Uterus (tissue), 4 donors: ENCODE results near the gene CDH15. TPM values are rescaled to one million over a fixed set of nuclear protein-coding genes. Genes with fewer than 3 reads are reported as not detected.
"Not testable (repeated sequence)": the region's sequence is repeated elsewhere in the genome, so short reads cannot be mapped to it uniquely, and the experiment has no call there.

Experiments
- DNase-seq, 2 donors: peaks; one replicate each; pipeline ENCODE4 v3.0.0-alpha.2; 2019 to 2020
- H3K27ac ChIP-seq, 2 donors: fragments of 200-600 bp; sonication (generic); 1 replicate in 1 of 2; 2 replicates in 1 of 2; pipeline ENCODE4 v1.5.1; 2016 to 2018
- H3K27me3 ChIP-seq, 2 donors: fragments of 200-600 bp; sonication (generic); one replicate each; pipeline ENCODE4 v1.5.1; 2018 to 2019; ENCODE audit warnings: control low read depth in 1 of 2
- H3K36me3 ChIP-seq, 2 donors: fragments of 200-600 bp; sonication (generic); one replicate each; pipeline ENCODE4 v1.5.1; 2019; ENCODE audit warnings: control low read depth in 1 of 2
- H3K4me1 ChIP-seq, 2 donors: fragments of 200-600 bp; sonication (generic); one replicate each; pipeline ENCODE4 v1.5.1; 2018 to 2019; ENCODE audit warnings: control low read depth in 1 of 2
- H3K4me3 ChIP-seq, 2 donors: fragments of 200-600 bp; sonication (generic); 1 replicate in 1 of 2; 2 replicates in 1 of 2; pipeline ENCODE4 v1.5.1; 2018 to 2019; ENCODE audit warnings: mild to moderate bottlenecking in 1 of 2
- H3K9me3 ChIP-seq, 2 donors: fragments of 200-600 bp; sonication (generic); one replicate each; pipeline ENCODE4 v1.5.1; 2019; ENCODE audit warnings: control low read depth in 1 of 2
- POLR2A ChIP-seq, 2 donors: fragments of 450-650 bp; IDR thresholded peaks; one replicate each; pipeline ENCODE4 v1.6.1; 2016; ENCODE audit warnings: antibody characterized with exemption in 2 of 2, mild to moderate bottlenecking in 1 of 2, moderate library complexity in 1 of 2
- intact Hi-C: fragments of 100-400 bp; cut with DNase I; formaldehyde crosslinking; loops from one replicate; pipeline ENCODE4 v1.15.1; 2023; ENCODE audit warnings: low total_unique reads
- total RNA-seq, 4 donors: library from RNA; depleted of rRNA in 3 of 4; stranded (reverse); fragments of >200 nt in 3 of 4; gene quantifications; one replicate each; pipeline versions ENCODE4 v1.1.0 to v1.2.4, GENCODE V29; 2014 to 2023
- TF ChIP-seq, protein P1 (sequence below), 4 experiments: fragments of 200-600 bp in 2 of 4; fragments of 450-650 bp in 2 of 4; sonication (generic) in 2 of 4; IDR thresholded peaks; one replicate each; pipeline ENCODE4 v1.5.1; 2016 to 2019; ENCODE audit warnings: antibody characterized with exemption in 4 of 4, mild to moderate bottlenecking in 2 of 4, moderate library complexity in 1 of 4
- donor health status: DM: yes; HTN: yes; CAD: no.

The CDH15 gene
- total RNA-seq, 4 donors from 2014 or later = 0.21 TPM; not detected in 3

DNA sequence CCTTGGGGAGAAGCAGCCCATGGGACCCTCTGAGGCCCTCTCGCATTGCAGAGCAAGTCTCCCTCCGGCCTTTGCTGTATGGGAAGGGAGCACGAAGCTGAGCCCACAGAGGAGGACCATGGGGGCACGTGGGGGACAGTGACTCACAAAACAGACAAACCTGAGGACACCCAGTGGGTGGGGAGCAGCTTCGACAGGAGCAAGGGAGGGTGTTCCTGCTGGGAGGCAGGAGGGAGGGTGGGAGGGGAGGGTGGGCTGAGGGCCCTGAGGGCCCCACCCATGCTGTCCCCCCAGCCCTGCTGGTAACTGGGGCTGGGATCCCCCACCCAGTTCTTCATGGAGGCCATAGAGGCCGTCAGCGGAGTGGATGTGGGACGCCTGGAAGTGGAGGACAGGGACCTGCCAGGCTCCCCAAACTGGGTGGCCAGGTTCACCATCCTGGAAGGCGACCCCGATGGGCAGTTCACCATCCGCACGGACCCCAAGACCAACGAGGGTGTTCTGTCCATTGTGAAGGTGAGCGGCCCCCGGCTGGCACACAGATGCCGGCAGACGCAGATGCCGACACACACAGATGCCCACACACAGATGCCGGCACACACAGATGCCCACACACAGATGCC, 16.3 kb downstream of the CDH15 start:
- TF ChIP-seq, protein P1, sequence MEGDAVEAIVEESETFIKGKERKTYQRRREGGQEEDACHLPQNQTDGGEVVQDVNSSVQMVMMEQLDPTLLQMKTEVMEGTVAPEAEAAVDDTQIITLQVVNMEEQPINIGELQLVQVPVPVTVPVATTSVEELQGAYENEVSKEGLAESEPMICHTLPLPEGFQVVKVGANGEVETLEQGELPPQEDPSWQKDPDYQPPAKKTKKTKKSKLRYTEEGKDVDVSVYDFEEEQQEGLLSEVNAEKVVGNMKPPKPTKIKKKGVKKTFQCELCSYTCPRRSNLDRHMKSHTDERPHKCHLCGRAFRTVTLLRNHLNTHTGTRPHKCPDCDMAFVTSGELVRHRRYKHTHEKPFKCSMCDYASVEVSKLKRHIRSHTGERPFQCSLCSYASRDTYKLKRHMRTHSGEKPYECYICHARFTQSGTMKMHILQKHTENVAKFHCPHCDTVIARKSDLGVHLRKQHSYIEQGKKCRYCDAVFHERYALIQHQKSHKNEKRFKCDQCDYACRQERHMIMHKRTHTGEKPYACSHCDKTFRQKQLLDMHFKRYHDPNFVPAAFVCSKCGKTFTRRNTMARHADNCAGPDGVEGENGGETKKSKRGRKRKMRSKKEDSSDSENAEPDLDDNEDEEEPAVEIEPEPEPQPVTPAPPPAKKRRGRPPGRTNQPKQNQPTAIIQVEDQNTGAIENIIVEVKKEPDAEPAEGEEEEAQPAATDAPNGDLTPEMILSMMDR (IDR thresholded peaks at IDR 0.05) = no peak
- no peak for TF ChIP-seq POLR2A (IDR thresholded peaks at IDR 0.05)
- Histone ChIP-seq H3K27ac (no peak overlapping the region), H3K9me3 (no peaks in the 10 kb centered on the region), H3K36me3 (no peaks in the 10 kb centered on the region), H3K4me3 (no peak overlapping the region), H3K27me3 (no peaks in the 10 kb centered on the region), H3K4me1 (peaks cover 0 to 8% of the 10 kb centered on the region in 2 donors)
- no peak for DNase-seq
- intact Hi-C loops = no loop called here

DNA sequence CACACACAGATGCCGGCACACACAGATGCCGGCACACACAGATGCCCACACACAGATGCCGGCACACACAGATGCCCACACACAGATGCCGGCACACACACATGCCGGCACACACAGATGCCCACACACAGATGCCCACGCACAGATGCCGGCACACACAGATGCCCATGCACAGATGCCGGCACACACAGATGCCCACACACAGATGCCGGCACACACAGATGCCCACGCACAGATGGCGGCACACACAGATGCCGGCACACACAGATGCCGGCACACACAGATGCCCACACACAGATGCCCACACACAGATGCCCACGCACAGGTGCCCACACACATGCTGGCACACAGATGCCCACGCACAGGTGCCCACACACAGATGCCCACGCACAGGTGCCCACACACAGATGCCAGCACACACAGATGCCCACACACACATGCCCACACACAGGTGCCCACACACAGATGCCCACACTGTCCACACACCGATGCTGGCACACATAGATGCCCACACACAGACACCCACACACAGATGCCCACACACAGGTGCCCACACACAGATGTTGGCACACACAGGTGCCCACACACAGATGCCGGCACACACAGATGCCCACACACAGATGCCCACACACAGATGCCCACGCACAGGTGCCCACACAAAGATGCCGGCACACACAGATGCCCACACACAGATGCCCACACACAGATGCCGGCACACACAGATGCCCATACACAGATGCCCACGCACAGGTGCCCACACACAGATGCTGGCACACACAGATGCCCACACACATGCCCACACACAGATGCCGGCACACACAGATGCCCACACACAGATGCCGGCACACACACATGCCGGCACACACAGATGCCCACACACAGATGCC, 17.2 kb downstream of the CDH15 start:
- intact Hi-C loops, H3K4me1 ChIP-seq, H3K27me3 ChIP-seq, H3K4me3 ChIP-seq, H3K36me3 ChIP-seq, H3K9me3 ChIP-seq, DNase-seq, H3K27ac ChIP-seq: not testable (repeated sequence)

DNA sequence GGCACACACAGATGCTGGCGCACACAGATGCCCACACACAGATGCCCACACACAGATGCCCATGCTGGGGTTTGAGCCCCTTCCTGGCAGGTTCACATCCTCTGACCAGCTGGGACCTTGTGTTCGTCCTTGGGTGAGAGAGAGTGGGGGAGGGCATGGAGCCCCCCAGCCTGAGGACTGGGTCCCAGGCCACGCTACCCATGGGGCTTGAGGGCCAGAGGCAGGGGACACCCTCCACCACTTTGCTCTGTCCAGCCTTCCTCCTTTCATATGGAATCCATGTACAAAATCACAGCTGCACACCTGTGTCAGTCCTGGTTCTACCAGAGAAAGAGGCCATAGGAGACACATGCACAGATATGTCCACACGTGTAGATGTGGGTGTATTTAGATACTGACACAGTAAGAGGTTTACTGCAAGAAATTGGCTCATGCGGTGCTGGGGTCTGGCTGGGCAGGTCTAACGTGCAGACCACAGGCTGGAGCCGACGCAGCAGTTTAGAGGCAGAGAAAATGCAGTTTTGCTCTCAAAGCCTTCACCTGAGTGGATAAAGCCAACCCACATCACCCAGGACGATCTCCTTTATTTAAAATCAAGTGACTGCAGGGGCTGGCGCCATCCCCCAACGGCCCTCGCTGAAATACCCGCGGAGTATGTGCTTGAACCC, 17.9 kb downstream of the CDH15 start:
- no peak overlapping the region for H3K27ac ChIP-seq
- no peaks in the 10 kb centered on the region for H3K36me3 ChIP-seq
- peaks cover 0 to 8% of the 10 kb centered on the region in 2 donors for H3K4me1 ChIP-seq
- no peaks in the 10 kb centered on the region for H3K27me3 ChIP-seq
- intact Hi-C loops = no loop called here
- TF ChIP-seq, protein P1 (IDR thresholded peaks at IDR 0.05) = no peak
- TF ChIP-seq POLR2A (IDR thresholded peaks at IDR 0.05) = no peak
- DNase-seq = no peak
- no peak overlapping the region for H3K4me3 ChIP-seq
- H3K9me3 ChIP-seq = no peaks in the 10 kb centered on the region

DNA sequence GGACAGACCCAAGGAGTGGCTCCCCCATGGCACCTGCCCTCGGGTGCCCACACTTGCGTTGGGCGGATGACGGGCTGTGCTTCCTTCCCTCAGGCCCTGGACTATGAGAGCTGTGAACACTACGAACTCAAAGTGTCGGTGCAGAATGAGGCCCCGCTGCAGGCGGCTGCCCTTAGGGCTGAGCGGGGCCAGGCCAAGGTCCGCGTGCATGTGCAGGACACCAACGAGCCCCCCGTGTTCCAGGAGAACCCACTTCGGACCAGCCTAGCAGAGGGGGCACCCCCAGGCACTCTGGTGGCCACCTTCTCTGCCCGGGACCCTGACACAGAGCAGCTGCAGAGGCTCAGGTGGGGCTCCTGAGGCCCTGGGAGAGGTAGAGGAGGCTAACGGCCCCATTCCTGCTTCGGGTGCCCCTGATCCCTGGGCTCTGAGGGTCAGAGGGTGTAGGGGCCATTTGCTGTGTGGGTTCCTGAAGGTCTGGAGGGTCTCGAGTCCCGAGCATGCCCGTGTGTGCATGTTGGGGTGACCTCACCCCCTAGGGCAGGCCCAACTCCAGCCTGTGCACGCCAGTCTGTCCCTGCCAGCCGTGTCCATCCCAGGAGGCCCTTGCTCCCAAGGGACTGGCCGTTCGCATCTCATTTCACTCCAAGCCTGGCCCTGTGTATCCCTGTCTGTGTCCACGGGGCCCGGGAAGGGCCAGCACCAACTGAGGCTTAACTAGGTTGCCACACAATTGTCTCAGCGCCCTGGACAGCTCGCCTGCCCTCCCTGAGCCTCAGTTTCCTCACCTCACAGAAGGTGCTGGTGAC, 18.8 kb downstream of the CDH15 start:
- Histone ChIP-seq H3K9me3 (no peaks in the 10 kb centered on the region), H3K4me3 (no peak overlapping the region), H3K27me3 (no peaks in the 10 kb centered on the region), H3K4me1 (peaks cover 0 to 8% of the 10 kb centered on the region in 2 donors), H3K36me3 (no peaks in the 10 kb centered on the region), H3K27ac (no peak overlapping the region)
- DNase-seq = no peak
- no peak for TF ChIP-seq POLR2A (IDR thresholded peaks at IDR 0.05)
- TF ChIP-seq, protein P1 (IDR thresholded peaks at IDR 0.05) = no peak
- intact Hi-C loops = no loop called here
